ENCODE data around the gene TMEM135.

GRCh38 chr11:87031433-87032170, 6.1 kb upstream of the TMEM135 start:
- TF ChIP-seq CTCF (IDR thresholded peaks at IDR 0.05), result no peak
- TF ChIP-seq POLR2A (IDR thresholded peaks at IDR 0.05), result no peak
